HL-60 (cell line): Measurements from ENCODE around the gene MAP4K4.

Experiments
- GABPA ChIP-seq: IDR thresholded peaks from 2 replicates; pipeline ENCODE4 v1.6.1; 2012; ENCODE audit warnings: low read depth
- POLR2AphosphoS5 ChIP-seq: IDR thresholded peaks from 2 replicates; pipeline ENCODE4 v1.6.1; 2012; ENCODE audit warnings: low read depth
- SPI1 ChIP-seq: IDR thresholded peaks from 2 replicates; pipeline ENCODE4 v1.6.1; 2012; ENCODE audit warnings: low read depth, mild to moderate bottlenecking, borderline replicate concordance
- TF ChIP-seq, protein P1 (sequence below): IDR thresholded peaks from one replicate; pipeline ENCODE4 v1.5.1; 2011; ENCODE audit warnings: low read length, control low read depth, inconsistent platforms; ENCODE audit not compliant: insufficient read depth
- TF ChIP-seq, protein P2 (sequence below): IDR thresholded peaks from 2 replicates; pipeline ENCODE4 v1.6.1; 2012; ENCODE audit warnings: low read depth; ENCODE audit not compliant: insufficient replicate concordance

DNA sequence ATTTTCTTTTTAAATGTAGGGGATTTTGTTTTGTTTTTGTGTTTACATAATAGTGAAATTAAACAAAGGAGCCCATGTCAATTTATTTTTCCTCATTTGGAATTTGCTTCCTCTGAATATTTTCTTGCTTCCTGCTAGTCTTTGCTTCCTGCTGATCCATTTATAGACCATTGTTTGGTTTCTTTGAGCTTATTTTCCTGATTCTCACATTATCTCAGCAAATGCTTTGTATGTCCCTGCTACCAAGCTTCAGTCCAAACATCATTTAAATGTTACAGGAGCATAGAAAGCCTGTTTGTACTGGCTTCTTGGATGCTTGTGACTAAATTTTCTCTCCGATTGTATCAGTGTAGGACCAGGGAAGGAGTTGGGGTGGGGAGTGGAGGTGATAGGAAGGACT lies 166.9 kb downstream of the MAP4K4 start:
- TF ChIP-seq, protein P1, sequence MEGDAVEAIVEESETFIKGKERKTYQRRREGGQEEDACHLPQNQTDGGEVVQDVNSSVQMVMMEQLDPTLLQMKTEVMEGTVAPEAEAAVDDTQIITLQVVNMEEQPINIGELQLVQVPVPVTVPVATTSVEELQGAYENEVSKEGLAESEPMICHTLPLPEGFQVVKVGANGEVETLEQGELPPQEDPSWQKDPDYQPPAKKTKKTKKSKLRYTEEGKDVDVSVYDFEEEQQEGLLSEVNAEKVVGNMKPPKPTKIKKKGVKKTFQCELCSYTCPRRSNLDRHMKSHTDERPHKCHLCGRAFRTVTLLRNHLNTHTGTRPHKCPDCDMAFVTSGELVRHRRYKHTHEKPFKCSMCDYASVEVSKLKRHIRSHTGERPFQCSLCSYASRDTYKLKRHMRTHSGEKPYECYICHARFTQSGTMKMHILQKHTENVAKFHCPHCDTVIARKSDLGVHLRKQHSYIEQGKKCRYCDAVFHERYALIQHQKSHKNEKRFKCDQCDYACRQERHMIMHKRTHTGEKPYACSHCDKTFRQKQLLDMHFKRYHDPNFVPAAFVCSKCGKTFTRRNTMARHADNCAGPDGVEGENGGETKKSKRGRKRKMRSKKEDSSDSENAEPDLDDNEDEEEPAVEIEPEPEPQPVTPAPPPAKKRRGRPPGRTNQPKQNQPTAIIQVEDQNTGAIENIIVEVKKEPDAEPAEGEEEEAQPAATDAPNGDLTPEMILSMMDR: no peak
- no peak for TF ChIP-seq POLR2AphosphoS5
- TF ChIP-seq, protein P2, sequence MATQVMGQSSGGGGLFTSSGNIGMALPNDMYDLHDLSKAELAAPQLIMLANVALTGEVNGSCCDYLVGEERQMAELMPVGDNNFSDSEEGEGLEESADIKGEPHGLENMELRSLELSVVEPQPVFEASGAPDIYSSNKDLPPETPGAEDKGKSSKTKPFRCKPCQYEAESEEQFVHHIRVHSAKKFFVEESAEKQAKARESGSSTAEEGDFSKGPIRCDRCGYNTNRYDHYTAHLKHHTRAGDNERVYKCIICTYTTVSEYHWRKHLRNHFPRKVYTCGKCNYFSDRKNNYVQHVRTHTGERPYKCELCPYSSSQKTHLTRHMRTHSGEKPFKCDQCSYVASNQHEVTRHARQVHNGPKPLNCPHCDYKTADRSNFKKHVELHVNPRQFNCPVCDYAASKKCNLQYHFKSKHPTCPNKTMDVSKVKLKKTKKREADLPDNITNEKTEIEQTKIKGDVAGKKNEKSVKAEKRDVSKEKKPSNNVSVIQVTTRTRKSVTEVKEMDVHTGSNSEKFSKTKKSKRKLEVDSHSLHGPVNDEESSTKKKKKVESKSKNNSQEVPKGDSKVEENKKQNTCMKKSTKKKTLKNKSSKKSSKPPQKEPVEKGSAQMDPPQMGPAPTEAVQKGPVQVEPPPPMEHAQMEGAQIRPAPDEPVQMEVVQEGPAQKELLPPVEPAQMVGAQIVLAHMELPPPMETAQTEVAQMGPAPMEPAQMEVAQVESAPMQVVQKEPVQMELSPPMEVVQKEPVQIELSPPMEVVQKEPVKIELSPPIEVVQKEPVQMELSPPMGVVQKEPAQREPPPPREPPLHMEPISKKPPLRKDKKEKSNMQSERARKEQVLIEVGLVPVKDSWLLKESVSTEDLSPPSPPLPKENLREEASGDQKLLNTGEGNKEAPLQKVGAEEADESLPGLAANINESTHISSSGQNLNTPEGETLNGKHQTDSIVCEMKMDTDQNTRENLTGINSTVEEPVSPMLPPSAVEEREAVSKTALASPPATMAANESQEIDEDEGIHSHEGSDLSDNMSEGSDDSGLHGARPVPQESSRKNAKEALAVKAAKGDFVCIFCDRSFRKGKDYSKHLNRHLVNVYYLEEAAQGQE: no peak
- TF ChIP-seq GABPA: no peak
- TF ChIP-seq SPI1: no peak
